SU-DHL-6 (cell line): ENCODE results near the gene ZNF41.

ENCODE experiments used
- H2AFZ ChIP-seq: fragments of 200-600 bp; sonication (generic); 2 replicates; pipeline ENCODE4 v1.6.1; 2014; ENCODE audit warnings: low read depth, mild to moderate bottlenecking, moderate library complexity, mixed read lengths, antibody characterized with exemption, low read length; ENCODE audit not compliant: severe bottlenecking
- H3F3A ChIP-seq: fragments of 200-600 bp; shearing (Covaris generic); 2 replicates; pipeline ENCODE4 v1.6.0; 2016; ENCODE audit warnings: antibody characterized with exemption, mild to moderate bottlenecking; ENCODE audit not compliant: insufficient read depth
- H3K27ac ChIP-seq: fragments of 200-600 bp; sonication (generic); 2 replicates; pipeline ENCODE4 v1.5.1; 2016; ENCODE audit warnings: low read depth, mild to moderate bottlenecking, low read length, moderate library complexity, mixed read lengths
- H3K27me3 ChIP-seq: fragments of 200-600 bp; sonication (generic), shearing (Covaris generic); 2 replicates; pipeline ENCODE4 v1.6.0; 2014; ENCODE audit warnings: mild to moderate bottlenecking, low read length
- H3K36me3 ChIP-seq: fragments of 200-600 bp; sonication (generic); 2 replicates; pipeline ENCODE4 v1.6.1; 2014; ENCODE audit warnings: mild to moderate bottlenecking, low read length, mixed read lengths
- H3K4me2 ChIP-seq: fragments of 300-600, 200-600 bp; shearing (Covaris generic), sonication (generic); 2 replicates; pipeline ENCODE4 v1.6.0; 2014; ENCODE audit warnings: low read length, low read depth, mild to moderate bottlenecking; ENCODE audit not compliant: poor library complexity, severe bottlenecking
- H3K4me3 ChIP-seq: fragments of 200-600 bp; sonication (generic); 2 replicates; pipeline ENCODE4 v1.5.1; 2014; ENCODE audit warnings: antibody characterized with exemption, low read length, mild to moderate bottlenecking, mixed read lengths; ENCODE audit not compliant: insufficient read depth, poor library complexity, severe bottlenecking
- H3K79me2 ChIP-seq: fragments of 200-600 bp; sonication (generic); 2 replicates; pipeline ENCODE4 v1.6.1; 2014; ENCODE audit warnings: mild to moderate bottlenecking, low read length, moderate library complexity; ENCODE audit not compliant: insufficient read depth
- H3K9ac ChIP-seq: fragments of 200-600 bp; sonication (generic); 2 replicates; pipeline ENCODE4 v1.7.0; 2014; ENCODE audit warnings: mild to moderate bottlenecking, low read length
- H3K9me2 ChIP-seq: fragments of 200-600 bp; sonication (generic); replicated peaks from 2 replicates; pipeline ENCODE4 v1.6.1; 2014; ENCODE audit warnings: low read length; ENCODE audit not compliant: insufficient read depth
- H3K9me3 ChIP-seq: fragments of 200-600 bp; sonication (generic); 2 replicates; pipeline ENCODE4 v1.6.1; 2014; ENCODE audit warnings: low read length, mixed read lengths; ENCODE audit not compliant: insufficient read depth
- H4K20me1 ChIP-seq: fragments of 200-600 bp; sonication (generic); 2 replicates; pipeline ENCODE4 v1.6.1; 2014; ENCODE audit warnings: low read depth, mild to moderate bottlenecking, antibody characterized with exemption, low read length, moderate library complexity, mixed read lengths
- EZH2phosphoT487 ChIP-seq: fragments of 200-600 bp; sonication (generic), shearing (Covaris generic); conservative IDR thresholded peaks from 2 replicates; pipeline ENCODE4 v1.6.1; 2018; ENCODE audit warnings: mild to moderate bottlenecking, antibody characterized with exemption, low read length, moderate library complexity, mixed read lengths
- TF ChIP-seq, protein P1 (sequence below): fragments of 200-600 bp; sonication (generic); IDR thresholded peaks from one replicate; pipeline ENCODE4 v1.5.1; 2017; ENCODE audit warnings: antibody characterized with exemption, mild to moderate bottlenecking, low read length, moderate library complexity; ENCODE audit not compliant: insufficient read depth, poor library complexity, severe bottlenecking

ZNF41 gene

DNA sequence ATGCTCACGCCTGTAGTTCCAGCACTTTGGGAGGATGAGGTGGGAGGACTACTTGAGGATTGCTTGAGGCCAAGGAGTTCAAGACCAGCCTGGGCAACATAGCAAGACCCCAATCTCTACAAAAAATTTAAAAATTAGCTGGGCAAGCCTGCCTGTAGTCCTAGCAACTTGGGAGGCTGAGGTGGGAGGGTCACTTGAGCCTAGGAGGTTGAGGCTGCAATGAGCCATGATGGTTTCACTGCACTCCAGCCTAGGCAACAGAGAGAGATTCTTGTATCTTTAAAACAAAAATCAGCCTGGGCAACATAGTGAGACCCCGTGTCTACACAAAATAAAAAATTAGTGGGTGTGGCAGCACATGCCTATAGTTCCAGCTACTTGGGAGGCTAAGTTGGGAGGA, 1.9 kb downstream of the ZNF41 start:
- H3K79me2 ChIP-seq = peaks cover 54% of the 10 kb centered on the region
- H3K36me3 ChIP-seq = no peaks in the 10 kb centered on the region
- H3K27me3 ChIP-seq = no peaks in the 10 kb centered on the region
- H3K9me3 ChIP-seq = no peaks in the 10 kb centered on the region
- no peaks in the 10 kb centered on the region for H3K9me2 ChIP-seq
- no peak overlapping the region for H3K27ac ChIP-seq
- H2AFZ ChIP-seq = no peak overlapping the region
- H3K9ac ChIP-seq = no peak overlapping the region
- TF ChIP-seq EZH2phosphoT487 = no peak
- TF ChIP-seq, protein P1, sequence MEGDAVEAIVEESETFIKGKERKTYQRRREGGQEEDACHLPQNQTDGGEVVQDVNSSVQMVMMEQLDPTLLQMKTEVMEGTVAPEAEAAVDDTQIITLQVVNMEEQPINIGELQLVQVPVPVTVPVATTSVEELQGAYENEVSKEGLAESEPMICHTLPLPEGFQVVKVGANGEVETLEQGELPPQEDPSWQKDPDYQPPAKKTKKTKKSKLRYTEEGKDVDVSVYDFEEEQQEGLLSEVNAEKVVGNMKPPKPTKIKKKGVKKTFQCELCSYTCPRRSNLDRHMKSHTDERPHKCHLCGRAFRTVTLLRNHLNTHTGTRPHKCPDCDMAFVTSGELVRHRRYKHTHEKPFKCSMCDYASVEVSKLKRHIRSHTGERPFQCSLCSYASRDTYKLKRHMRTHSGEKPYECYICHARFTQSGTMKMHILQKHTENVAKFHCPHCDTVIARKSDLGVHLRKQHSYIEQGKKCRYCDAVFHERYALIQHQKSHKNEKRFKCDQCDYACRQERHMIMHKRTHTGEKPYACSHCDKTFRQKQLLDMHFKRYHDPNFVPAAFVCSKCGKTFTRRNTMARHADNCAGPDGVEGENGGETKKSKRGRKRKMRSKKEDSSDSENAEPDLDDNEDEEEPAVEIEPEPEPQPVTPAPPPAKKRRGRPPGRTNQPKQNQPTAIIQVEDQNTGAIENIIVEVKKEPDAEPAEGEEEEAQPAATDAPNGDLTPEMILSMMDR = no peak
- H3K4me3 ChIP-seq = peak overlapping the region; percentile 64
- H4K20me1 ChIP-seq = no peaks in the 10 kb centered on the region
- H3K4me2 ChIP-seq = peak overlapping the region; percentile 82
- H3F3A ChIP-seq = peaks cover 15% of the 10 kb centered on the region

DNA sequence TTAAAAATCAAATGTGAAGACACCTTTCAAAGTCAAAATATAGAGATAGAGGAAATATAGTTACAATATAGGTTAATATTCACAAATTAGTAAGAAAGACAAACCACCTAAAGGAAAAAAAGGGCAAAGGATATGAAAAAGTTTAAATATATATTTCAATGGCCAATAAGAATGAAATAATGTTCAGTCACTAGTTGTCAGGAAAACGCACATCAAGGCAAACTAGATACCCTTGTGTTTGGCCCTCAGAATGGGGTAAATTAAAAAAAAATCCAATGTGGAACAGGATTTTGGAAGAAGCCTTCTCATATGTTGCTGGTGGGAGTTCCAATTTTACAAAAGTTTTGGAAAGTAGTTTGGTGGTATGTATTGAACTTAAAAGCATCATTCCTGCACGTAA, 2.4 kb downstream of the ZNF41 start:
- Histone ChIP-seq H3K9me2 (no peaks in the 10 kb centered on the region), H3K79me2 (peaks cover 58% of the 10 kb centered on the region), H3K9ac (no peak overlapping the region), H3K27me3 (no peaks in the 10 kb centered on the region), H3K36me3 (no peaks in the 10 kb centered on the region), H3K27ac (no peak overlapping the region), H4K20me1 (no peaks in the 10 kb centered on the region), H3K9me3 (no peaks in the 10 kb centered on the region), H3K4me3 (no peak overlapping the region), H3F3A (peaks cover 15% of the 10 kb centered on the region), H3K4me2 (peak overlapping the region; percentile 82), H2AFZ (no peak overlapping the region)
- TF ChIP-seq, protein P1 = no peak
- no peak for TF ChIP-seq EZH2phosphoT487

GRCh38 chrX:47475476-47475875, 7.5 kb downstream of the ZNF41 start:
- no peaks in the 10 kb centered on the region for H4K20me1 ChIP-seq
- no peaks in the 10 kb centered on the region for H3K9me2 ChIP-seq
- H3K9me3 ChIP-seq = no peaks in the 10 kb centered on the region
- no peak overlapping the region for H3K9ac ChIP-seq
- H3K36me3 ChIP-seq = no peaks in the 10 kb centered on the region
- no peak overlapping the region for H2AFZ ChIP-seq
- no peak overlapping the region for H3K27ac ChIP-seq
- no peak overlapping the region for H3K4me2 ChIP-seq
- peaks cover 1% of the 10 kb centered on the region; the same call in 1 of the 2 replicates for H3F3A ChIP-seq
- no peak overlapping the region for H3K4me3 ChIP-seq
- no peak for TF ChIP-seq EZH2phosphoT487
- TF ChIP-seq, protein P1 = no peak
- peaks cover 79% of the 10 kb centered on the region for H3K79me2 ChIP-seq
- no peaks in the 10 kb centered on the region for H3K27me3 ChIP-seq

GRCh38 chrX:47467106-47467505, 15.9 kb downstream of the ZNF41 start:
- H4K20me1 ChIP-seq = no peaks in the 10 kb centered on the region
- H3K27me3 ChIP-seq = no peaks in the 10 kb centered on the region
- H3K27ac ChIP-seq = no peak overlapping the region
- H2AFZ ChIP-seq = no peak overlapping the region
- peaks cover 21% of the 10 kb centered on the region for H3K79me2 ChIP-seq
- H3K9me2 ChIP-seq = no peaks in the 10 kb centered on the region
- H3K9me3 ChIP-seq = no peaks in the 10 kb centered on the region
- TF ChIP-seq, protein P1 = no peak
- TF ChIP-seq EZH2phosphoT487 = no peak
- no peak overlapping the region for H3K4me2 ChIP-seq
- no peaks in the 10 kb centered on the region for H3K36me3 ChIP-seq
- no peak overlapping the region for H3K9ac ChIP-seq
- no peaks in the 10 kb centered on the region for H3F3A ChIP-seq
- H3K4me3 ChIP-seq = no peak overlapping the region
